T-helper 17 cell (primary cell): Measurements from ENCODE around the gene TMEM80. TPM values are rescaled to one million over a fixed set of nuclear protein-coding genes. Genes with fewer than 3 reads are reported as not detected.
"Not testable (repeated sequence)": the region's sequence is repeated elsewhere in the genome, so short reads cannot be mapped to it uniquely, and the experiment has no call there.

Experiments
- ATAC-seq: fragments of 150-1000 bp; cut with Tn5 transposase; 2 replicates; pipeline ENCODE4 v1.10.0; 2021; ENCODE audit warnings: mild to moderate bottlenecking, moderate library complexity
- DNase-seq, 3 donors: peaks; one replicate each; pipeline versions ENCODE4 v3.0.0 to v3.0.0-alpha.2; 2020 to 2021
- H3K9me3 ChIP-seq: one replicate; pipeline ENCODE4 v1.7.0; 2013; ENCODE audit warnings: low read length, mild to moderate bottlenecking; ENCODE audit not compliant: control insufficient read depth, poor library complexity, severe bottlenecking
- H3K27ac Mint-ChIP-seq: one replicate; pipeline ENCODE4 v1.8.0; 2022; ENCODE audit warnings: mild to moderate bottlenecking, moderate library complexity, mixed read lengths
- H3K27me3 Mint-ChIP-seq: one replicate; pipeline ENCODE4 v1.8.0; 2022; ENCODE audit warnings: mixed read lengths
- H3K36me3 Mint-ChIP-seq: one replicate; pipeline ENCODE4 v1.8.0; 2022; ENCODE audit warnings: low read depth, mixed read lengths
- H3K4me1 Mint-ChIP-seq: one replicate; pipeline ENCODE4 v1.8.0; 2022; ENCODE audit warnings: mild to moderate bottlenecking, mixed read lengths
- H3K4me3 Mint-ChIP-seq: one replicate; pipeline ENCODE4 v1.8.0; 2022; ENCODE audit warnings: mild to moderate bottlenecking, moderate library complexity, mixed read lengths
- total RNA-seq, 4 donors: library from RNA in 2 of 4; stranded (reverse) in 2 of 4; gene quantifications; one replicate each; pipeline ENCODE4 v1.2.3 and lab custom pipeline; 2022 to 2026

The TMEM80 gene
- total RNA-seq, 2 donors from 2014 or later = 20.8 to 21.3 TPM

- no peak overlapping the region for H3K4me3 Mint-ChIP-seq
- no peak overlapping the region for H3K27ac Mint-ChIP-seq
- peaks cover 25% of the 10 kb centered on the region for H3K4me1 Mint-ChIP-seq
- peaks cover 7% of the 10 kb centered on the region for H3K36me3 Mint-ChIP-seq
- DNase-seq (no peak), ATAC-seq (no peak)
- no peaks in the 10 kb centered on the region for H3K27me3 Mint-ChIP-seq
- H3K9me3 ChIP-seq = no peaks in the 10 kb centered on the region
Measured at GRCh38 chr11:688681-689080, 6.9 kb upstream of the TMEM80 start.

DNA sequence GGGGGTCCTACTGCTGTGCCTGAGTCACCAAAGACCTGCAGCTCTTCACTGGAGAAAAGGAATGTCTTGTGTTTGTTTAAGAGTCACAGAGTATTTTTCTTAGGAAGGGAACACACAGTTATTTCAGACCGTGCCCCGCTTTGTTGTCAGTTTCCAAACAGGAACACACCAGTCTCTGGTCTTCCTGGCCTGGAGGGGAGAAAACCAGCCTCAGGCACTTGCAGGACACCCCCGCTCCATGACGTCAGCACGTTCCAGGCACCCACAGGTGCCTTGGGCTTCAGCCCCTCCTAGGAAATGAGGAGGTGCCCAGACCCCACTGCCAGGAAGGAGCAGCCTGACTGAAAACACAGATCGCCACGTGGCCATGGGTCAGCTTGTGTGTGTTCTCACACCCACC is 6.0 kb upstream of the TMEM80 start:
- Mint-ChIP-seq H3K4me1 (peaks cover 26% of the 10 kb centered on the region), H3K27ac (no peak overlapping the region), H3K27me3 (no peaks in the 10 kb centered on the region), H3K36me3 (peaks cover 4% of the 10 kb centered on the region), H3K4me3 (no peak overlapping the region)
- DNase-seq (no peak), ATAC-seq (no peak)
- H3K9me3 ChIP-seq = no peaks in the 10 kb centered on the region

DNA sequence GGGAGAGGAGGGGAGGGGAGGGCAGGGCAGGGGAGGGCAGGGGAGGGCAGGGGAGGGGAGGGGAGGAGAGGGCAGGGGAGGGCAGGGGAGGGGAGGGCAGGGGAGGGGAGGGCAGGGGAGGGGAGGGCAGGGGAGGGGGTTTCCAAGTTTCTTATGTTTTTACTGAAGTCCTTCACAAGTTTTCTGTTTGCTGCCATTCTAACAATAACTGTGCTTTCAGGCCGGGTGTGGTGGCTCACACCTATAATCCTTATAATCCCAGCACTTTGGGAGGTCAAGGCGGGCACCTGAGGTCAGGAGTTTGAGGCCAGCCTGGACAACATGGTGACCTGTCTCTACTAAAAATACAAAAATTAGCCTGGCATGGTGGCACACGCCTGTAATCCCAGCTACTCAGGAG is 5.4 kb upstream of the TMEM80 start:
- not testable (repeated sequence) for ATAC-seq, H3K9me3 ChIP-seq, DNase-seq, H3K27me3 Mint-ChIP-seq, H3K36me3 Mint-ChIP-seq
- peak overlapping the region; percentile 97 for H3K27ac Mint-ChIP-seq
- H3K4me1 Mint-ChIP-seq = peaks cover 26% of the 10 kb centered on the region
- H3K4me3 Mint-ChIP-seq = peak overlapping the region; percentile 63

DNA sequence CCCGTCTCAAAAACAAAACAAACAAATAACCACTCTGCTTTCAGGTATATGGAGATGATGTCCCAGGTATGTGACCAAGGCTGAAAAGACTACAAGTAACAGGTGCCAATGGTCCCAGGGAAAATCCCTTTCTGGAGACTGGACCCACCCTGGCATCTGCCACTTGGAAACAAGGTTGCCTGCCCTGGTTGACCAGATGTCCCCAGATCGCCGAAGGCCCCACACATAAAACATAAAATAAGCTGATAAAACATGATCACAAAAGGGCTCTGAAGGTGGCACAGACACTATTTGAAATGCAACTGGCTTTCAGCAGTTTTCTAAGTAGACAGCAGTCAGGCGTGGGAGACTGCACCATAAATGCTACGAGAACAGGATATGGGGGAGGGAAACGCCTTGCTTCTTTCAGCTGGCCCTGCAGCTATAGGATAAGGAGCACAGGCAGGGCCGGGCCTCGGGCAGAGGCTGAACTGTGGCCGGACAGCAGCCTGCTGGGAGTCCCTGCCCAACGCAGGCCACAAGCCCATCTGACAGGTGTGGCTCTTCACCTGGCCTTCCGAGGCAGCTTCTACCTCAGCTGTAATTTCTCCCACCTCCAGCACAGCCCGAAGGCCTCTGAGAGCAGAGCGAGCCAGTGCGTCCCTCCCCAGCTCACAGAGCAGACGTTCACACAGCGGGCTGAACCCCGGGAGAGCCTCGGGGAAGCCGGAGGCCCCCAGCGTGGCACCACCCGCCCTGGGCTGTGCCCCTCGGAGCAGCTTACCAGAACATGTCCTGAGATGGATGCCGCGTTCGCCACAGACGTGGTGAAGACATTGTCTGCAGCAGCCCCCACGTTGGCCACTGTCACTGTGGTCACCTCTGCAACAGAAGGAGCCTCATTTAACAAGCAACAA is 4.6 kb upstream of the TMEM80 start:
- Mint-ChIP-seq H3K4me1 (peaks cover 26% of the 10 kb centered on the region), H3K36me3 (peaks cover 4% of the 10 kb centered on the region), H3K4me3 (peak overlapping the region; percentile 63), H3K27ac (peak overlapping the region; percentile 97), H3K27me3 (no peaks in the 10 kb centered on the region)
- DNase-seq = no peak
- no peak for ATAC-seq
- H3K9me3 ChIP-seq = no peaks in the 10 kb centered on the region

DNA sequence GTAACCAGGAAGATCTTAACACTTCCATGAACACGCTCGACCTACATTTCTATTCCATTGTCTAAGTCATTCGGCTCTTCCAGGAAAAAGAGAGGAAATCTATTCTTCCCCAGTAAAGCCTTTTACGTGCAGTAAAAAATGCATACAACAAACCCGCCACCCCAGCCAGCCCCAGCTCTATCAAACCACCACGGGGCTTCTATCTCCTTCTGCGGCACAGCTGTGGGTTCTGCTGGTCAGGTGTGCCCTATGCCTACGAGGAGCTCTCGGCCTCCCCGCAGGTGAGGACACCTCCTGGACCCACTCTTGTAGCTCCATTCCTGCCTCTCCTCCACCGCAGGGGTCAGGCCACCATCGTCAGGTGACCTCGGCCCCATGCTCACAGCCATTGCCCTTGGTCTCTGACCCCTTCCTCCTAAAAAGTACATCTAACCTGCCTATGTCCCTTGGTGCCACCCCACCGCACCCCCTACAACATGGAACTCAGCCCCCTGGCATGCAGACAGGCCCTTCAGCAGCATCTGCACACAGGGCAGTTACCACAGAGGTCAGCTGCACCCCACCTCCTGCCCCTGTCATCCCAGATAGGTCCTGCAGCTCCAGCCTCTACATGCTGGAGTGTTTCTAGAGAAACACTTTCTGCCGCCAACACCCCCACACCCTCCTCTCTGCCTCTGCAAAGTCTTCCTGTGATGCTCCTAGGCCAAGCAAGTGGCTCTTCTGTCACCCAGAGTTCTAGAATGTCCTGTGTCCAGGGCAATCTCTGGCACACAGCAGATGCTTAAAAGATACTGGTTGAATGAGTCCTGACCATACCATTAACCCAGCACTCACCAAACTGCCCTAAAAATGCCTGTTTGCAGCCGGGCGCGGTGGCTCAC is 3.7 kb upstream of the TMEM80 start:
- H3K9me3 ChIP-seq = no peaks in the 10 kb centered on the region
- peaks cover 4% of the 10 kb centered on the region for H3K36me3 Mint-ChIP-seq
- DNase-seq (no peak), ATAC-seq (no peak)
- peaks cover 31% of the 10 kb centered on the region for H3K4me1 Mint-ChIP-seq
- H3K27me3 Mint-ChIP-seq = no peaks in the 10 kb centered on the region
- peak overlapping the region; percentile 97 for H3K27ac Mint-ChIP-seq
- H3K4me3 Mint-ChIP-seq = peak overlapping the region; percentile 85

- no peaks in the 10 kb centered on the region for H3K36me3 Mint-ChIP-seq
- no peaks in the 10 kb centered on the region for H3K9me3 ChIP-seq
- DNase-seq (peak in 2 of 3 donors; percentile 57 to 60), ATAC-seq (peak; percentile 9)
- no peaks in the 10 kb centered on the region for H3K27me3 Mint-ChIP-seq
- H3K4me1 Mint-ChIP-seq = peaks cover 35% of the 10 kb centered on the region
- peak overlapping the region; percentile 85 for H3K4me3 Mint-ChIP-seq
- H3K27ac Mint-ChIP-seq = peak overlapping the region; percentile 97
Measured at GRCh38 chr11:692824-693414, 2.7 kb upstream of the TMEM80 start.

DNA sequence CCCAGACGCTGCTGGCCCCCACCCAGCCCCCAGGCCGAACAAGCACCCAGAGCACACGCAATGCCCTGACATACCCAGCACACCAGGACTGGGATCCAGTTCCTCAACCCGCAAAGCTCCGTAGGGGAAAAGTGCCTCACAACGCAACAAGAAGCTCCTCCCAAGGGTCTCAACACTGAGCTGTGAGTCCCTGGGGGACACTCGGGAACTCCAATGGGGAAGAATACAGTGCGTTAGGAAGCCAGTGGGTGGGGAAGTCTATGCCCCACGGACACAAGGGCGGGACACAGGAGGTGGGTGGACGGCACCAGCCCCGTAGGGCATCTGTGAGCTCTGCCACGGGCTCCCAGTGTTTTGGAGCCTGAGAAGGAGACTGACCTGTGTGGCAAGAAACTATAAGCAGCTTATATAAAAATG is 2.2 kb upstream of the TMEM80 start:
- Mint-ChIP-seq H3K4me1 (peaks cover 35% of the 10 kb centered on the region), H3K27me3 (no peaks in the 10 kb centered on the region), H3K27ac (peak overlapping the region; percentile 97), H3K4me3 (peak overlapping the region; percentile 85), H3K36me3 (no peaks in the 10 kb centered on the region)
- no peaks in the 10 kb centered on the region for H3K9me3 ChIP-seq
- DNase-seq (no peak), ATAC-seq (no peak)

DNA sequence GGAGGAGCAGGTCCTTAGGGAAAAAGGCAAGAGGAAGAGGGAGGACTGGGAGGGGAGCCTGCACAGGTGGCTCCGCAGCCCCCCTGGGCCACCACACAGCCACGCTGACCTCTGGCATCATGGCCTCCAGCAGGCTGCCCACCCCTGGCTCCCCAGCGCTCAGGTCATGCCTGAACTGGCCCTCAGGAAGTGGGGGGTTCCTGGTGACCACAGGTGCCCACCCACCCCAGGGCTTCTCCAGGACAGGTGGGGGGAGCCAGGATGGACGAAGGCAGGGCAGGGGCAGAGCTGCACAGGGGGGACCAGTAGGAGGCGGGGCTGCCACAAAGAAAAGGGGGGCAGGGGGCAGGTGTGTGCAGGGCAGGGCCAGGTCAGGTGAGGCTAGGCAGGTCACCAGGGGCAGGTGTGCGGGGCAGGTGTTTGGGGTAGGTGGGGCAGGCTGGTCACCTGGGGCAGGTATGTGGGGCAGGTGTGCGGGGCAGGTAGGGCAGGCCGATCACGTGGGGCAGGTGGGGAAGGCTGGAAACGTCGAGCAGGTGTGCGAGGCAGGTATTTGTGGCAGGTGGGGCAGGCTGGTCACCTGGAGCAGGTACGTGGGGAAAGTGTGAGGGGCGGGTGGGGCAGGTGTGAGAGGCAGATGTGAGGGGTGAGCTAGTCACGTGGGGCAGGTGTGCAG is 1.6 kb upstream of the TMEM80 start:
- Mint-ChIP-seq H3K4me3 (peak overlapping the region; percentile 85), H3K27me3 (no peaks in the 10 kb centered on the region), H3K36me3 (no peaks in the 10 kb centered on the region), H3K4me1 (peaks cover 35% of the 10 kb centered on the region), H3K27ac (peak overlapping the region; percentile 97)
- no peak for DNase-seq
- no peaks in the 10 kb centered on the region for H3K9me3 ChIP-seq
- no peak for ATAC-seq

DNA sequence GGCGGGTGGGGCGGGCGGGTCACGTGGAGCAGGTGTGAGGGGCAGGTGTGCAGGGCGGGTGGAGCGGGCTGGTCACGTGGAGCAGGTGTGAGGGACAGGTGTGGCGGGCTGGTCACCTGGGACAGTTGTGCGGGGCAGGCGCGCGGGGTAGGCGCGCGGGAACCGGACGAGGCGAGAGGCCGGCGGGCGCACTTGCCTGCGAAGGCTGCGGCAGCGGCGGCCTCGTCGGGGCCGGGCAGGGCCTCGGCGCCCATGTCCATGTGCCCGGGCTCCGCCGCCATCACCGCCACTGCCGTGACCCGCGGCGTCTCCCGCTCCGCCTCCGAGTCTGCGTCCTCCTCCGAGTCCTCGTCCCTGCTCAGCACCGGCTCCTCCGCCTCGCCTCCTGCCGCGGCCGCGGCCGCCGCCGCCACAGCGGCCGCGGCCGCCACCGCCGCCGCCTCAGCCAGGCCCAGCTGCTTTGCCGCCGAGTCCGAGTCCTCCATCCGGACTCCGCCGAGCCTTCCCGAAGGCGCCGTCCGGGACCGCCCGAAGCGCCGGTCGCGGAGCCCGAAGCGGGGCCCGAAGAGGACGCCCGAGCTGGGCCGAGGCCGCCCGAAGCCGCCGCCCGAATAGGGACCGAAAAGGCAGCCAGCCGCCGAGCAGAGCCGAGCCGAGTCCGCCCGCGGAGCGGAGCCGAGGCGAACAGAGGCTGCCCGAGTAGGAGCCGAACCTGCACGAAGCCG is 891 bp upstream of the TMEM80 start, which contains the start of gene DEAF1:
Gene DEAF1, minus strand, starts transcription at position 660 of the 725 bp plus-strand sequence. Its CDS starts 175 bp downstream, at position 485.
- Mint-ChIP-seq H3K4me1 (peaks cover 35% of the 10 kb centered on the region), H3K36me3 (no peaks in the 10 kb centered on the region), H3K27ac (peak within 1 kb of the TSS; percentile 97), H3K4me3 (peak within 1 kb of the TSS; percentile 85), H3K27me3 (no peaks in the 10 kb centered on the region)
- ATAC-seq (peak; percentile 81), DNase-seq (peak; percentile 98 to 100 (median 98))
- H3K9me3 ChIP-seq = no peaks in the 10 kb centered on the region

- H3K4me1 Mint-ChIP-seq = peaks cover 35% of the 10 kb centered on the region
- no peaks in the 10 kb centered on the region for H3K9me3 ChIP-seq
- H3K36me3 Mint-ChIP-seq = no peaks in the 10 kb centered on the region
- ATAC-seq (no peak), DNase-seq (no peak)
- H3K27me3 Mint-ChIP-seq = no peaks in the 10 kb centered on the region
- peak overlapping the region; percentile 91 for H3K27ac Mint-ChIP-seq
- H3K4me3 Mint-ChIP-seq = peak overlapping the region; percentile 80
Measured at GRCh38 chr11:695288-695537, 403 bp upstream of the TMEM80 start.

- Mint-ChIP-seq H3K36me3 (no peaks in the 10 kb centered on the region), H3K27me3 (no peaks in the 10 kb centered on the region), H3K27ac (peak overlapping the region; percentile 91), H3K4me3 (peak overlapping the region; percentile 47), H3K4me1 (peaks cover 26% of the 10 kb centered on the region)
- DNase-seq = no peak
- H3K9me3 ChIP-seq = no peaks in the 10 kb centered on the region
- no peak for ATAC-seq
Measured at GRCh38 chr11:696955-697491, 1.4 kb downstream of the TMEM80 start.

DNA sequence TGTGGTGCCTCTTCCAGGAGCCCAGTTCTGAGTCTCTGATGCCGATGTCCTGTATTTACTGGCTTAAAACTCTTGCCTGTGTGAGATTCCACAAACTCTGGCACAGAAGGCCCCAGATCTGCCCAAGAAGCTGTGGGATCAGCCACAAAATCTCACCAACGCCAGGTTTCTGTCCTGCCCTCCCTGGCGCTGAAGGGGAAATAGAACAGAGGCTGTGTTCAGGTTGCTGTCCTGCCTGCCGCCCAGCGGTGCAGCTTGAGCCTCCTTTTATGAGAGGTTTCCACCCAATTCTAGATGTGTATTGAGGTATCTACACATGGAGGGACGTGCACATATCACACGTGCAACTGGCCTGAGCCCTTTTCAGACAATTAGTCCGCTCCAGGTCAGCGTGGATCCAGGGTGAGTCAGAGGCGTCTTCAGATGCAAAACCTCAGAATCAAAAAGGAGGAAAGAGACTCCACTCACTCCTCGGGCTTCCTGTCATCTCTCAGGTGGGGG is 2.2 kb downstream of the TMEM80 start:
- H3K36me3 Mint-ChIP-seq = no peaks in the 10 kb centered on the region
- H3K4me1 Mint-ChIP-seq = peaks cover 18% of the 10 kb centered on the region
- H3K9me3 ChIP-seq = no peaks in the 10 kb centered on the region
- ATAC-seq (no peak), DNase-seq (no peak)
- peak overlapping the region; percentile 24 for H3K27ac Mint-ChIP-seq
- H3K27me3 Mint-ChIP-seq = no peaks in the 10 kb centered on the region
- no peak overlapping the region for H3K4me3 Mint-ChIP-seq
